SK-N-SH treated with all-trans-retinoic acid at 6 μM for 48 hours (cell line): ENCODE results near the gene ASAP2.

Experiments used
- ARNTL ChIP-seq: fragments of 450-650 bp; formaldehyde crosslinking; IDR thresholded peaks from 2 replicates; pipeline ENCODE4 v1.5.0; 2020; ENCODE audit warnings: low read depth, mild to moderate bottlenecking, moderate library complexity, borderline replicate concordance
- BACH2 ChIP-seq: fragments of 250-450 bp; sonication (Bioruptor Pico); IDR thresholded peaks from 2 replicates; pipeline ENCODE4 v1.9.0; 2021; ENCODE audit warnings: mild to moderate bottlenecking, borderline replicate concordance
- CSDC2 ChIP-seq: fragments of 250-450 bp; sonication (Bioruptor Pico); IDR thresholded peaks from 2 replicates; pipeline ENCODE4 v1.5.0; 2020; ENCODE audit warnings: mild to moderate bottlenecking, moderate library complexity
- PATZ1 ChIP-seq: fragments of 250-450 bp; sonication (Bioruptor Pico); IDR thresholded peaks from 2 replicates; pipeline ENCODE4 v1.8.0; 2020; ENCODE audit warnings: mild to moderate bottlenecking, moderate library complexity, borderline replicate concordance
- ZFP3 ChIP-seq: fragments of 250-450 bp; sonication (Bioruptor Pico); IDR thresholded peaks from 2 replicates; pipeline ENCODE4 v1.5.0; 2020; ENCODE audit warnings: mild to moderate bottlenecking, moderate library complexity
- ZNF70 ChIP-seq: fragments of 450-650 bp; formaldehyde crosslinking; IDR thresholded peaks from 2 replicates; pipeline ENCODE4 v1.5.0; 2020; ENCODE audit warnings: mild to moderate bottlenecking, moderate library complexity

DNA sequence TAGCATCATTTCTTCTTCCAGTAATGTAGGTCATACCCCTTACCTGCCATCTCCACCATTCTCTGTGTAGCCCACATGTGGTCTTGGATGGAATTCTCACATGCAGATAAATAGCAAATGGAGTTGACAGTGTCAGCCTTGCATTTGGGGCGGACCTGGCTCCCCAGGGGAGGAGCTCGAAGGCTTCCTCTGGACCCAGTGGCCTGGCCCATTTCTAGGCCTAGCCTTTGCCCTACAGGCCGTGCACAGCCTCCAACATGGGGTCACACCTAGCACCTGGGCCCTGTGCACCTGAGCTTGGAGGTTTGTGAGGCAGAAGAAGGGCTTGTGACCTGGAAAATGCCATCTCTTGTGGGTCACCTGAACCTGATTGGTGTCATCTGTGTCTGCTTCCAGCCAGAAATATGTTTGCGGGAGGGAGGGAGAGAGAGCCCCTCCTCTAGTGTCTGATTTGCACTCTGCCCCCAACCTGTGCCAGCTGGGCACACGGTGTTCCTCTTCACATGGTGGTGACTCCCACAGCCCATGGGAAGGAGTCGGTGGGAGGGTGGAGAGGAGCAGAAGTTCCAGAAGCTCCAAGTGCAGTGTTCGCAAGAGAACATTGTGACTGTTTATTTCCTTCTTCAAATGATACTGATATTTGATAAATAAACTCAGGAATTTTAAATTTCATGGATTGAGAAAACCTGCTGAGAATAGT is 183.7 kb downstream of the ASAP2 start:
- TF ChIP-seq ARNTL (CRISPR knock-in tag) (no peak), ZNF70 (no peak), ZFP3 (CRISPR knock-in tag) (no peak), CSDC2 (CRISPR knock-in tag) (no peak), PATZ1 (CRISPR knock-in tag) (no peak), BACH2 (CRISPR knock-in tag) (no peak)
